Fibroblast of mammary gland (primary cell): ENCODE data around the gene DPP7.

Experiments used
- DNase-seq: peaks from one replicate; pipeline ENCODE4 v3.0.0-alpha.2; 2010; ENCODE audit warnings: low read depth
- H3K4me3 ChIP-seq: 2 replicates; pipeline ENCODE4 v1.5.1; 2011; ENCODE audit warnings: low read depth, mild to moderate bottlenecking, low read length, moderate library complexity; ENCODE audit not compliant: control insufficient read depth
- CTCF ChIP-seq: conservative IDR thresholded peaks from 2 replicates; pipeline ENCODE4 v1.5.1; 2011; ENCODE audit warnings: low read depth, low read length, inconsistent platforms; ENCODE audit not compliant: control insufficient read depth, insufficient read depth

DPP7 gene

GRCh38 chr9:137160716-137161557, 46.4 kb upstream of the DPP7 start:
- no peak for DNase-seq
- H3K4me3 ChIP-seq: no peak overlapping the region
- no peak for TF ChIP-seq CTCF

- H3K4me3 ChIP-seq: no peak overlapping the region
- DNase-seq: no peak
- no peak for TF ChIP-seq CTCF
Measured at GRCh38 chr9:137160054-137160425, 45.5 kb upstream of the DPP7 start.

- DNase-seq: no peak
- H3K4me3 ChIP-seq: no peak overlapping the region
- TF ChIP-seq CTCF: no peak
Measured at GRCh38 chr9:137159105-137160053, 44.8 kb upstream of the DPP7 start.

GRCh38 chr9:137158625-137159024, 44.1 kb upstream of the DPP7 start:
- no peak for TF ChIP-seq CTCF
- DNase-seq: no peak
- no peak overlapping the region for H3K4me3 ChIP-seq

GRCh38 chr9:137157618-137158415, 43.3 kb upstream of the DPP7 start:
- no peak for TF ChIP-seq CTCF
- H3K4me3 ChIP-seq: no peak overlapping the region
- DNase-seq: peak; percentile 24
